Measurements from ENCODE around the gene NAALADL2. TPM values are rescaled to one million over a fixed set of nuclear protein-coding genes. Genes with fewer than 3 reads are reported as not detected.

NAALADL2 gene
- total RNA-seq, 1 experiment from 2014 or later: 1.6 TPM

DNA sequence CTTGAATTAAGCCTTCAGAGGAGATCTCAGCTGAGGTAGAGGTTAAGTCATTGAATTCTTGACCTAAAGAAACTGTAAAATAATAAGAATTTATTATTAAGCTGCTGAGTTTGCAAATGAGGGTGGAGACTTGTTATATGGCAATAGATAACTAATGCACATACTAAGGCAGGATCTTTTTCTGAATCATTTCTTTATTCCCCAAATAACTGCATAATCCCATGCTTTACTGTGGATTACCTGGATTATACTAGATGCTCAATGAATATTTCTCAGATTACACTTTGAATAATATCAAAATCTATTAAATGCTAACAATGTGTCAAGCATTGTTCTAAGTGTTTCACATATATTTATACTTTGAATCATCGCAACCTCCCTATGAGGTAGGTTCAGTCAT lies 532.5 kb downstream of the NAALADL2 start:
- Histone ChIP-seq H3T11ph (ENCODE audit: low read length) (no peak overlapping the region), H3K23me2 (ENCODE audit: insufficient read length, low read depth, low read length, poor library complexity, severe bottlenecking) (no peaks in the 10 kb centered on the region), H4K5ac (ENCODE audit: insufficient read length, low read depth, low read length) (no peak overlapping the region), H2BK20ac (ENCODE audit: low read depth, low read length, poor library complexity, severe bottlenecking) (no peak overlapping the region), H3K18ac (ENCODE audit: insufficient read length, low read depth, low read length) (no peak overlapping the region), H3K4me1 (ENCODE audit: insufficient read depth, low read length) (no peaks in the 10 kb centered on the region; the same call in 1 of the 2 replicates), H3K56ac (ENCODE audit: insufficient read length, low read depth, low read length) (no peak overlapping the region), H3K9me3 (ENCODE audit: control insufficient read depth, low read depth, low read length) (no peaks in the 10 kb centered on the region), H3K27me3 (ENCODE audit: insufficient read depth, low read length) (no peaks in the 10 kb centered on the region), H3K79me1 (ENCODE audit: insufficient read depth, low read depth, low read length, poor library complexity, severe bottlenecking) (no peaks in the 10 kb centered on the region), H3K9ac (ENCODE audit: extremely low read depth, insufficient read length, low read length) (no peak overlapping the region), H2BK120ac (ENCODE audit: low read depth, low read length, poor library complexity, severe bottlenecking) (no peak overlapping the region), H3K4ac (ENCODE audit: low read depth, low read length) (no peak overlapping the region), H4K20me1 (ENCODE audit: control insufficient read depth, insufficient read depth, insufficient read length) (no peaks in the 10 kb centered on the region), H2AFZ (ENCODE audit: low read length) (no peak overlapping the region), H3K4me2 (ENCODE audit: insufficient read depth, insufficient read length, low read length) (no peak overlapping the region), H3K14ac (ENCODE audit: insufficient read depth, low read length) (no peak overlapping the region), H3K79me2 (ENCODE audit: insufficient read depth, low read length) (no peaks in the 10 kb centered on the region), H2BK15ac (ENCODE audit: low read depth, low read length) (no peak overlapping the region), H2BK12ac (ENCODE audit: insufficient read length, low read depth, low read length) (no peak overlapping the region), H3K27ac (ENCODE audit: insufficient read length, low read depth, low read length) (no peak overlapping the region), H2BK5ac (ENCODE audit: insufficient read length, low read length) (no peak overlapping the region), H2AK5ac (ENCODE audit: insufficient read length, low read length) (no peak overlapping the region), H4K8ac (replicated peaks; ENCODE audit: insufficient read length, low read depth, low read length) (no peak overlapping the region), H4K91ac (ENCODE audit: insufficient read length, low read depth, low read length) (no peak overlapping the region), H3K23ac (ENCODE audit: insufficient read length, low read depth, low read length) (no peak overlapping the region)
- no peak overlapping the region for H3K4me3 Mint-ChIP-seq
- peaks cover 7 to 8% of the 10 kb centered on the region in 2 experiments for H3K4me1 Mint-ChIP-seq
- WGBS (ENCODE audit: extremely low coverage, insufficient read length, low lambda C conversion rate): no CpG with 5 or more reads among the region's 1 CpG
- H3K36me3 Mint-ChIP-seq (ENCODE audit: insufficient read depth in 1 of 3, low read depth in 3 of 3): peaks cover 0 to under 1% (median 0%) of the 10 kb centered on the region in 3 experiments; a peak in 1 of 7 replicates
- H3K9me3 Mint-ChIP-seq: peaks cover 0 to under 1% of the 10 kb centered on the region in 2 experiments; a peak in 1 of 5 replicates
- no peak overlapping the region for H3K27ac Mint-ChIP-seq
- TF ChIP-seq, protein P1, sequence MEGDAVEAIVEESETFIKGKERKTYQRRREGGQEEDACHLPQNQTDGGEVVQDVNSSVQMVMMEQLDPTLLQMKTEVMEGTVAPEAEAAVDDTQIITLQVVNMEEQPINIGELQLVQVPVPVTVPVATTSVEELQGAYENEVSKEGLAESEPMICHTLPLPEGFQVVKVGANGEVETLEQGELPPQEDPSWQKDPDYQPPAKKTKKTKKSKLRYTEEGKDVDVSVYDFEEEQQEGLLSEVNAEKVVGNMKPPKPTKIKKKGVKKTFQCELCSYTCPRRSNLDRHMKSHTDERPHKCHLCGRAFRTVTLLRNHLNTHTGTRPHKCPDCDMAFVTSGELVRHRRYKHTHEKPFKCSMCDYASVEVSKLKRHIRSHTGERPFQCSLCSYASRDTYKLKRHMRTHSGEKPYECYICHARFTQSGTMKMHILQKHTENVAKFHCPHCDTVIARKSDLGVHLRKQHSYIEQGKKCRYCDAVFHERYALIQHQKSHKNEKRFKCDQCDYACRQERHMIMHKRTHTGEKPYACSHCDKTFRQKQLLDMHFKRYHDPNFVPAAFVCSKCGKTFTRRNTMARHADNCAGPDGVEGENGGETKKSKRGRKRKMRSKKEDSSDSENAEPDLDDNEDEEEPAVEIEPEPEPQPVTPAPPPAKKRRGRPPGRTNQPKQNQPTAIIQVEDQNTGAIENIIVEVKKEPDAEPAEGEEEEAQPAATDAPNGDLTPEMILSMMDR (conservative IDR thresholded peaks at IDR 0.05): no peak
- no peak for DNase-seq
- H3K27me3 Mint-ChIP-seq (ENCODE audit: low read depth): no peaks in the 10 kb centered on the region

Data from H9 (cell line).